Adipocyte (in vitro differentiated cells): ENCODE measurements around the gene GPR153.

Source experiments
- DNase-seq: peaks from one replicate; pipeline ENCODE4 v3.0.0-alpha.2; 2015; ENCODE audit warnings: low read depth
- H3K27me3 ChIP-seq: replicated peaks from 2 replicates; pipeline ENCODE4 v1.7.0; 2013; ENCODE audit warnings: mild to moderate bottlenecking, low read length, moderate library complexity; ENCODE audit not compliant: control insufficient read depth, insufficient read depth
- H3K36me3 ChIP-seq: 2 replicates; pipeline ENCODE4 v1.7.0; 2013; ENCODE audit warnings: low read length, mild to moderate bottlenecking, moderate library complexity; ENCODE audit not compliant: control insufficient read depth, insufficient read depth, severe bottlenecking
- H3K4me1 ChIP-seq: 2 replicates; pipeline ENCODE4 v1.7.0; 2013; ENCODE audit warnings: mild to moderate bottlenecking, low read length, moderate library complexity; ENCODE audit not compliant: control insufficient read depth, insufficient read depth
- H3K4me3 ChIP-seq: 2 replicates; pipeline ENCODE4 v1.7.0; 2013; ENCODE audit warnings: mild to moderate bottlenecking, low read length, moderate library complexity
- H3K9ac ChIP-seq: 2 replicates; pipeline ENCODE4 v1.7.0; 2013; ENCODE audit warnings: mild to moderate bottlenecking, low read length, moderate library complexity
- H3K9me3 ChIP-seq: 2 replicates; pipeline ENCODE4 v1.7.0; 2013; ENCODE audit warnings: mild to moderate bottlenecking, low read length, moderate library complexity; ENCODE audit not compliant: control insufficient read depth

Gene GPR153

GRCh38 chr1:6205849-6206519, 54.9 kb downstream of the GPR153 start, which contains the start of gene RNF207:
Gene RNF207, plus strand, starts transcription at chr1:6206119. Its CDS starts 417 bp downstream, at chr1:6206536.
- peak; percentile 83 for DNase-seq
- no peaks in the 10 kb centered on the region for H3K36me3 ChIP-seq

GRCh38 chr1:6202256-6202655, 58.6 kb downstream of the GPR153 start:
- DNase-seq, result no peak
- peaks cover 3% of the 10 kb centered on the region for H3K36me3 ChIP-seq
- H3K9me3 ChIP-seq, result no peaks in the 10 kb centered on the region
- no peaks in the 10 kb centered on the region for H3K27me3 ChIP-seq
- no peak overlapping the region for H3K4me3 ChIP-seq
- no peak overlapping the region for H3K9ac ChIP-seq
- peaks cover 22% of the 10 kb centered on the region for H3K4me1 ChIP-seq

More at GRCh38 chr1:6205849-6206519, 54.9 kb downstream of the GPR153 start, which contains the start of gene RNF207:
- Histone ChIP-seq H3K4me1 (peaks cover 10% of the 10 kb centered on the region), H3K4me3 (peak within 1 kb of the TSS; percentile 49), H3K9me3 (no peaks in the 10 kb centered on the region), H3K27me3 (no peaks in the 10 kb centered on the region), H3K9ac (peak within 1 kb of the TSS; percentile 74)

DNA sequence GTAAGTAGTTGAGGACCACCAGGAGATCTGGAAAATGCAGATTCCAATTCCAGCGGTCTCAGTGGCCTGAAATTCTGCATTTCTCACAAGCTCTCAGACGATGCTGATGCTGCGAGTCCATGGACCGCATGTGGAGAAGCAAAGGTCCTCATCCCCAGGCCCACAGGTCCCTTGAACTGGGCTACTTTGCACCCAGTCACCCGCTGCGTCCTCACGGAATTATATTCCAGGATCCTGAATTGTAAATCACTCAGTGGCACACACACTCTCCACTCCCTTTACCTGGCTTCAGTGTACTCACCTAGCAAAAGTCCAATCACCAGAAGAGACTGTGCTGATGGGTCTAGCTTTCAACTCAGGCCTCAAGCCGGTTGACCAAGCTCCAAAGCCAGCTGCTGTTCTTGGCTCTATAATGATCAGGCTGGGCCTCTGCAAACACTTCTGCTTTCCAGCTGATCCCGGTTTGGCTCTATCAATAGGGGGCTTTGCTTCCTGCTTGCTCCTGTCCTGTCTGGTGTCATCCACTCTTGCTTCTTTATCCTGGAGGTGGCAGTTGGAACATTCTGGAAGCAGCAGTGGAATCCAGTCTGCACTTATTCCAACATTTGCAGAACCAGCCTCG, 60.6 kb downstream of the GPR153 start:
- Histone ChIP-seq H3K9ac (peak overlapping the region; percentile 93), H3K4me1 (peaks cover 23% of the 10 kb centered on the region), H3K4me3 (peak overlapping the region; percentile 89), H3K27me3 (no peaks in the 10 kb centered on the region), H3K9me3 (no peaks in the 10 kb centered on the region), H3K36me3 (peaks cover 19% of the 10 kb centered on the region)
- no peak for DNase-seq

DNA sequence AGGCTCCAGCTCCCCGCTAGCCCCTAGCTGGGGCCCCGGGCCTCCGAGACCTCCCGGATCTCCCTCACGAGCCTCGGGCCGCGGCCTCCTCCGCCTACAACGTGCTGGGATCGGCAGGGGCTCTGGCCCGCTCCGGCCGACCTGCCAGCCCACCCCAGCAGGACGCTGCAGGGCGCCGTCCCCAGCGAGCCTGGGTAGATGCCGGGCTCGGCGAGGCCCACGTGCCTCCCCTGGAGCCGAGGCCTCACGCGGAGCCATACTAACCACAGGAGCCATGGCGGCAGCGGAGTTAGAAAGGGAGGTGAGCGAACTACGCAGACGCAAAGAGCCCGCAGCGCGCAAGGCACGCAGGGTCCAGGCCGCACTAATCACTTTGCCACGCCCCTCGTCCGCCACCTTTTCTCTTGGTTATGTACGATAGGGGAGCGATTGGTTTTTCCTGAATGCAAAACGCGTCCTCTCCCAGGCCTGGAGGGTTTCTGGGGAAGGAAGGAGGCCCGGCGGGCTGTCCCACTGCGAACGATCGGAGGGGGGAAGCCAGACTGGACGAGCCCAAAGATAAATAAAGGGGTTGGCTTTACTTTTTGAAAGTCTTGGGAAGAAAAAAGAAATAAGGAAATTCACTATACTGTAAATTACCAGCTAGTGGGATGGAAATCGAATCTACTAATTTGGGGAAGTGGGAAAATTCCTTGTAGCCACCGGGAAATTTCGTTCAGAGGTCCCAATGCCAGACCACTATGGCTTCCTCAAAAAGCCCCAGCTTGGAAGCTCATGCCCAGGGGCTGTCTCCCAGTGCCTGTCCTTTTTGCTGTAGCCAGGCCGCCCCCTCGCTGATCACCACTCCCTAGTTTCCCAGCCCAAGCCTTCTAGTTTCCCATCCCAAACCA, 61.4 kb downstream of the GPR153 start, which contains the start of gene RPL22:
TSS of gene RPL22 (minus strand) at position 298 of the 890 bp plus-strand sequence. CDS start at position 276, 22 bp downstream.
- Histone ChIP-seq H3K9ac (peak within 1 kb of the TSS; percentile 93), H3K36me3 (peaks cover 22% of the 10 kb centered on the region), H3K4me3 (peak within 1 kb of the TSS; percentile 89), H3K27me3 (no peaks in the 10 kb centered on the region), H3K9me3 (no peaks in the 10 kb centered on the region), H3K4me1 (peaks cover 19% of the 10 kb centered on the region)
- peak; percentile 100 for DNase-seq

DNA sequence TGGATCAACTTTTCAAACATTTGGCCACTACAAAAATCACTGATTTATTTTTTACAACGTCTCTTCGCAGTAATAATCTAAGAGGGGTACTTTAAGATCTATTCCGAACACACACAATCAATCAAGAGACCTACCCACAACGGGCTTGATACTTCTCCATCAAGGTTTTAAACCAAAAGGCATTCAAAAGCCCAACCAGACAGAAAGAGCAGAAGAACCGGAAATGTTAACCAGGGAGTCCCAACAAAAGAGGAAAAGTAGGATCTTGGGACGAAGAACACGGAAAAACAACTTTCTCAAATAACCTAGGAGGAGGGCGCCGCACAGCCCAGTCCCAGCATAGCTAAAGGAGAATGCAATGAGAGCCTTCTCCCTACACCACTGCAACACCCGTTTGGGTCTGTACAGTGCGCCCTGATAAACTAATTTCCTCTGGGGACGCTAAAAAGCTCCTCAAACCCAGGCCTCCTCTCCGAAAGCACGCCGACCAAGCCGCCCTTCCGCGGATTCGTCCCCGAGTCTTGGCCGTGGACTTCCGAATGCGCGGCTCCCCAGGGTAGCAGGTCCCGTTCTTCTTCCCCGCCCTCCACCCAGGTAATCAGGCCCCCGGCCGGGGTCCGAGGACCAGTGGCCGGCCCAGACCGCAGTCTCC, 62.1 kb downstream of the GPR153 start:
- peak; percentile 52 for DNase-seq
- H3K36me3 ChIP-seq, result peaks cover 29% of the 10 kb centered on the region

DNA sequence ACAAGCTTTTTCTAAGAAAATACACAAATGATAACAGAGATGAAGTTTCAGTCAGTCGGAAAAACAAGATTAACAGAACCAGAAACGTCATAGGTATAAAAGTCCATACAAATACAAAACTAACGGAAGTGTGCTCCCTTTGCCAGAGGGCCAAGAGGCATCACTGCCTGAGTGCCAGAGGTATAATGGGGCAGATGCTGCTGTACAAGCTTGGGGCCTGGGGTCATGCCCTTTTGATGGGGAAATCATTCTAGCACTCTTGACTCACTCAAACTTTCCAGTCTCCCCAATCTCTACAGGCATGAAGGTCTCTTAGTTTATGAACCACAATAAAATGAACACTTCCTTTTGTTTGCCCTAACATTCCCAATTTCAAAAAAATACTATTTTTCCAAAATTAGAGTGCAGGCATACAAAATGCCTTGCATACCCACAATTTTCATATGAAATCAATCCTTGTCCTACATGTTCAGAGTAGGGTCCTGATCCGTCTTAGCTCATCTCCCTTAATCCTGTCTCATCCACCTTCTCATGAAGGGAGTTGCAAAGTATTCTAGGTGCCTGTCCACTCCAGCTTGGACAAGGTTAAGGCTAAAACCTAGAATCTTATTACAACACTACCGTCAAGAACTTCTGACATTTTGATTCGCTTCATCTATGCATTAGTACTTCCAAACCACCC, 63.0 kb downstream of the GPR153 start:
- H3K4me3 ChIP-seq, result peak overlapping the region; percentile 89
- peak overlapping the region; percentile 93 for H3K9ac ChIP-seq
- peaks cover 37% of the 10 kb centered on the region for H3K36me3 ChIP-seq
- H3K27me3 ChIP-seq, result no peaks in the 10 kb centered on the region
- no peaks in the 10 kb centered on the region for H3K9me3 ChIP-seq
- H3K4me1 ChIP-seq, result peaks cover 19% of the 10 kb centered on the region
- peak; percentile 24 for DNase-seq

More for the DNA sequence above, 62.1 kb downstream of the GPR153 start:
- no peaks in the 10 kb centered on the region for H3K27me3 ChIP-seq
- H3K4me1 ChIP-seq, result peaks cover 19% of the 10 kb centered on the region
- H3K9me3 ChIP-seq, result no peaks in the 10 kb centered on the region
- H3K9ac ChIP-seq, result peak overlapping the region; percentile 93
- H3K4me3 ChIP-seq, result peak overlapping the region; percentile 89
